ENCODE measurements around the gene CDH13. TPM values are rescaled to one million over a fixed set of nuclear protein-coding genes. Genes with fewer than 3 reads are reported as not detected.

The CDH13 gene
- total and polyA plus RNA-seq, 9 of the 15 experiments (the other 6 are each of a cell fraction or from before 2014, with no cell fraction given), result 0.03 TPM; not detected in 8

DNA sequence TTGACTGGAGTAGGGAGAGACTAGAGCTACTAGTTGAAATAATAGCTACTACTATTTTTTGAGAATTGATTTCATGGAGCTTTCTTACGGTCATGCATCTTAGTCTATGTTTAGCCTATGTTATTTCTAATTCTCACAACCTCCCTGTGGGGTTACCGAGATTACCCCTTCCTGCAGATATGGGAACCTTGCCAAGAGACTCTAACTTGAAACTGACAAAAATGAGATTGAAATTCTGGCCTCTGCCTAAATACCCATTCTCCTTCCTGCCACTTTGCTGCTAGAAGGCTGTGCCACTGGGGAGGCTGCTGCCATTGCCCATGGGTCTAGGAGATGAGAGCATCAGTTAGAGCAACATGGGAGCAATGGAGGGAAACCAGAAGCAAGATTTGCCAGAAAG is 410.3 kb downstream of the CDH13 start:
- no peaks in the 10 kb centered on the region for H3K79me2 ChIP-seq (ENCODE audit: control insufficient read depth, insufficient read depth, low read length)
- H3K27ac ChIP-seq (ENCODE audit: extremely low read depth, low read depth, low read length), result no peak overlapping the region
- H3K9me3 ChIP-seq (replicated peaks; ENCODE audit: control insufficient read depth, insufficient read depth, low read depth, low read length), result no peaks in the 10 kb centered on the region; the same call in 1 of the 2 replicates
- no peak overlapping the region for H3K4me2 ChIP-seq (ENCODE audit: insufficient read depth, low read length)
- no peak for ATAC-seq
- 0% methylated on average over 2 of the region's 2 CpGs for WGBS (ENCODE audit: insufficient coverage, low coverage, missing lambda C conversion rate)
- no peak overlapping the region for H3K4me3 ChIP-seq
- BruUV-seq (replicated peaks), result no TSS peak
- ChIA-PET CTCF (ENCODE audit: low intra/inter-chr PET ratio) (no interaction called here), POLR2A (no interaction called here)
- H3K27me3 ChIP-seq (ENCODE audit: control insufficient read depth in 2 of 2, insufficient read depth in 2 of 2, low read length in 2 of 2), result no peaks in the 10 kb centered on the region
- no peak for TF ChIP-seq ZC3H11A (IDR thresholded peaks at IDR 0.05; ENCODE audit: low read depth, low read length)
- TF ChIP-seq MTA1 (IDR thresholded peaks at IDR 0.05; ENCODE audit: borderline replicate concordance), result no peak
- no peak for TF ChIP-seq RBM14 (IDR thresholded peaks at IDR 0.05; ENCODE audit: borderline replicate concordance, insufficient read depth, low read depth, low read length)
- TF ChIP-seq BRD9 (IDR thresholded peaks at IDR 0.05; ENCODE audit: low read depth, partially characterized antibody), result no peak
- no peak for TF ChIP-seq ZNF239 (CRISPR knock-in tag; IDR thresholded peaks at IDR 0.05)
- TF ChIP-seq CBFB (CRISPR knock-in tag; IDR thresholded peaks at IDR 0.05), result no peak
- no peak for TF ChIP-seq PHB2 (IDR thresholded peaks at IDR 0.05; ENCODE audit: low read depth)
- TF ChIP-seq NELFE (IDR thresholded peaks at IDR 0.05; ENCODE audit: insufficient read depth, insufficient read length), result no peak
- no peak for TF ChIP-seq DPF2 (IDR thresholded peaks at IDR 0.05)
- no peak for TF ChIP-seq ILK (tag; IDR thresholded peaks at IDR 0.05; ENCODE audit: borderline replicate concordance, low read depth)
- TF ChIP-seq, protein P1, sequence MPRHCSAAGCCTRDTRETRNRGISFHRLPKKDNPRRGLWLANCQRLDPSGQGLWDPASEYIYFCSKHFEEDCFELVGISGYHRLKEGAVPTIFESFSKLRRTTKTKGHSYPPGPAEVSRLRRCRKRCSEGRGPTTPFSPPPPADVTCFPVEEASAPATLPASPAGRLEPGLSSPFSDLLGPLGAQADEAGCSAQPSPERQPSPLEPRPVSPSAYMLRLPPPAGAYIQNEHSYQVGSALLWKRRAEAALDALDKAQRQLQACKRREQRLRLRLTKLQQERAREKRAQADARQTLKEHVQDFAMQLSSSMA (CRISPR knock-in tag; IDR thresholded peaks at IDR 0.05), result no peak
- no peaks in the 10 kb centered on the region for H3K4me1 ChIP-seq (replicated peaks in 1 of 2; ENCODE audit: control insufficient read depth in 2 of 2, insufficient read depth in 2 of 2, low read length in 2 of 2)
- H3K9me1 ChIP-seq (ENCODE audit: control insufficient read depth, insufficient read depth, low read length), result no peaks in the 10 kb centered on the region
- no peak for DNase-seq (ENCODE audit: extremely low read depth in 1 of 4, low spot score in 3 of 4)
- no peak overlapping the region for H2AFZ ChIP-seq (ENCODE audit: low read depth, low read length)
- H3K9ac ChIP-seq (ENCODE audit: insufficient read depth in 1 of 2, low read depth in 2 of 2, low read length in 2 of 2), result no peak overlapping the region
- H4K20me1 ChIP-seq (replicated peaks; ENCODE audit: control insufficient read depth, insufficient read depth, low read length), result no peaks in the 10 kb centered on the region
- intact Hi-C loops (cut with micrococcal nuclease) (no loop called here), in situ Hi-C loops (cut with MboI) (no loop called here)
- FAIRE-seq, result no peak
- no peaks in the 10 kb centered on the region for H3K36me3 ChIP-seq (ENCODE audit: control insufficient read depth, insufficient read depth, low read length)

Data from K562 (cell line).